GM19468 (cell line): Measurements from ENCODE around the gene KCTD11.
A peak's percentile ranks its signal among the peaks of the same experiment; 100 is the strongest.
"Not testable (repeated sequence)": the region's sequence is repeated elsewhere in the genome, so short reads cannot be mapped to it uniquely, and the experiment has no call there.

ENCODE experiments used
- ATAC-seq: cut with Tn5 transposase; IDR thresholded peaks from one replicate; pipeline ENCODE4 v1.9.1; 2021; ENCODE audit warnings: mild to moderate bottlenecking, moderate library complexity, moderate number of reproducible peaks; ENCODE audit not compliant: unreplicated experiment; ENCODE audit errors: extremely low read depth

The KCTD11 gene

GRCh38 chr17:7368599-7368994 is 16.6 kb downstream of the KCTD11 start:
- ATAC-seq, result not testable (repeated sequence)

DNA sequence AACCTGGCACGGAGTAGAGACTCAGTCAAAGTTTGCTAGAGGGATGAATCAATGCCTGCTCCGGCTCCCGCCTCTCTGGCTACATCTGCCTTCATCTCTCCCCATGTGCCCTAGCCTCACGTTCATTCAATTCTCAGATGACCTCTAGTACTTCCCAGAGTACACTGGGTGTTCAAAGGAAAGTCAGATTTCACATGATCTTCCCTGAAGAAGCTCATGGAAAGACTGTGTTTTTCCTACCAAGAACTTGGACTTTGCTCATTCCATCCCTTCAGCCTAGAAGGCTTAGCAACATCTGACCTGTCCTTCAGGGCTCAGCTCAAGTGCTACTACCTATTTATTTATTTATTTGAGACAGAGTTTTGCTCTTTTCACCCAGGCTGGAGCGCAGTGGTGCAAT is 17.9 kb downstream of the KCTD11 start:
- no peak for ATAC-seq

GRCh38 chr17:7370853-7371252 is 18.9 kb downstream of the KCTD11 start:
- no peak for ATAC-seq

DNA sequence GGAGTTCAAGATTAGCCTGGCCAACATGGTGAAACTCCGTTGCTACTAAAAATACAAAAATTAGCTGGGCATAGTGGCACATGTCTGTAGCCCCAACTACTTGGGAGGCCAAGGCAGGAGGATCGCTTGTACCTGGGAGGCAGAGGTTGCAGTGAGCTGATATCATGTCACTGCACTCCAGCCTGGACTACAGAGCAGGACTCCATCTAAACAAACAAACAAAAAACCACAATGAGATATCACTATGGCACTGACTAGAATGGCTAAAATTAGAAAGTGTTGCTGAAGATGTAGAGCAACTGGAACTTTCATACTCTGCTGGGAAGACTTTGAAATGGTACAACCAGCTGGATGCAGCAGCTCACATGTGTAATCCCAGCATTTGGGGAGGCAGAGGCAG is 22.4 kb downstream of the KCTD11 start:
- ATAC-seq, result no peak

DNA sequence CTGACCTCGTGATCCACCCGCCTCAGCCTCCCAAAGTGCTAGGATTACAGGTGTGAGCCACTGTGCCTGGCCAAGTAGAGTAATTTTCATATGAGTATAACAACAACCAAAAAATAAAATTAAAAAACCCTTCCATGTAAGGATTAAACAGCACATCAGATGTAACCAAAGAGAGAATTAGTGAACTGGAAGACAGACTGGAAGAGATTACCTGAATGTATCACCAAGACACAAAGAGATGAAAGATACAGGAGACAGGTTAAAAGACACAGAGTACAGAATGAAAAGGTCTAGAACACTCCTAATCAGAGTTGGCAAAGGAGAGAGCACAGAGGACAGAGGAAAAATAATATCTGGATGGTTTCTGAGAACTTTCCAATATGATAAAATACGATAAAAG is 27.2 kb downstream of the KCTD11 start:
- ATAC-seq, result no peak

DNA sequence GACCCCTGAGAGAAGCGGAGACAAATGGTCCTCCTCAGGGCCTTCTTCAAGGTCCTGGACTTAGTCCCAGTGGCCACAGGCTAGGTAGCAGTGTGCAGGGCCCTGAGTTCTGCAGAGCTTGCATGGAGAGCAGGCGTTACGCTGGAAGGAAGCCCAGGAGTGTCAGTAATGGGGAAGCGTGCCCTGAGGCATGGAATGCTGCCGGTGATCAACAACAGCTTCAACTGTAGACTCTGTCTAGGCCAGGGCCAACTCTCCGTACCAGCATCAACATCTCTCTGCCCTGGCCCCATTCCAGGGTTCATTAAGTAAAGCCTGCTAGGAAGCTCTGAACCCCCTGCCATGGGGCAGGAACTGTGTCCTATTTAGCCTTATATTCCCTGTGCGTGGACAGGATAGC is 28.4 kb downstream of the KCTD11 start:
- ATAC-seq, result no peak

DNA sequence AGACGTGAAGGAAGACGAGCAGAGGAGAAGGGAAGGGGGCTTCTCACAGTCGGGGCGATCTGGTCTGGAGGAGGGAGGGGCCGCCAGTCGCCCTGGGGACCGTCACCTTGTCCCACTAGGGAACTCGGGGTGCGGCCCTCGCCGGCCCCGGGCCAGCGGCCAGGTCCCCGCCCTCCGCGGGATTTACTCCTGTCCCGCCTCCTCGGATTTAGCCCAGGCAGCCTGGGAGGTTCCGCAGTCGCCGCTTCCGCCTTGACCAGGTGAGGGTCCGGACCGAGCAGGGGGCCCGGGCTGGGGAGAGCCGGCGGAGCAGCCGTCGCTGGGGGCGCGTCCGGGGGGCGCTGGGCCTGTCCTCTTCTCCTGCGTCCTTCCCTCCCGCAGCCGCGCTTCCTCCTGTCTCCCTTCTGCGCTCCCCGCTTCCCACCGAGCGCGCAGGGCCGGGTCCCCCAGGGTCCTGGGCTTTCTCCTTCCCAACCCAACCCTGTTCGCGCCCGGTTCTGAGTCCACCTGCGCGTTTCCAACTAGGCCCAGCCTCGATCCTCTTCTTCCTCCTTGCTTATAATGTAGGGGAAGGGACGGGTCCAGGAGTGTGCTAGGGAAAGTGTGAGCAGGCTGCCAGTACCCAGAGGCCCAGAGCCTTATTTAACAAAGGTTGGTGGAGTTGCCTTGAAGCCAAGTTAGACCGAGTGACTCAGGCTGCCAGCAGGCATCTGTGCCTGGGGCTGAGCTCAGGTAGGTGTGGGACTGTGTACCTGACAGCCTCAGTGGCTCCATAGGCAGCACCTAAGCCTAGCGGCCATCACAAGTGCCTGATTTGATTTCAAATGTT is 29.1 kb downstream of the KCTD11 start, which contains the start of gene TNK1:
TSS of gene TNK1 (plus strand) at position 235 of the 829 bp plus-strand sequence. CDS start 1,838 bp downstream, outside the sequence.
- no peak for ATAC-seq

DNA sequence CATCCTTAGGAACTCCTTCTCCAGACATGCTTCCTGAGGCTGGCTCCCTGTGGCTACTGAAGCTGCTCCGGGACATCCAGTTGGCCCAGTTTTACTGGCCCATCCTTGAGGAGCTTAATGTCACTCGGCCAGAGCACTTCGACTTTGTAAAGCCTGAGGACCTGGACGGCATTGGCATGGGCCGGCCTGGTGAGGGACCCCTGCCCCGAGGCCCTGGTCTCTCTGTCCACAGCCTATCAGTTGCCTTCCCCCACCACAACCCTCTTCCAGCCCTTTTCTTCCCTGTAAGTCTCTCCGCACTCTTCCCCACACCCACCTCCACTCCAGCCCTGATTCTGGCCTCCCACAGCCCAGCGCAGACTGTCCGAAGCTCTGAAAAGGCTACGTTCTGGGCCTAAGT is 30.9 kb downstream of the KCTD11 start:
- no peak for ATAC-seq

DNA sequence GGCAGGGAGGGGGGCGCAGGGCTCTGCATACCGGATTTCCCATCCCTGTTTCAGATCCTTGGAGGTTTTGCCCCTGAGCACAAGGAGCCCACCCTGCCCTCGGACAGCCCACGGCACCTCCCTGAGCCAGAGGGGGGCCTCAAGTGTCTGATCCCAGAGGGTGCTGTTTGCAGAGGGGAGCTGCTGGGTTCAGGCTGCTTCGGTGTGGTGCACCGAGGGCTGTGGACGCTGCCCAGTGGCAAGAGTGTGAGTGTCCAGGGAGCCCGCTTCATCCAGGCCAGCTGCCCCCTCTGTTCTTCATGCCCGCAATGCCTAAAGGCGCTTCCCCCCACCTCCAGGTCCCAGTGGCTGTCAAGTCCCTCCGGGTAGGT is 31.4 kb downstream of the KCTD11 start:
- no peak for ATAC-seq

DNA sequence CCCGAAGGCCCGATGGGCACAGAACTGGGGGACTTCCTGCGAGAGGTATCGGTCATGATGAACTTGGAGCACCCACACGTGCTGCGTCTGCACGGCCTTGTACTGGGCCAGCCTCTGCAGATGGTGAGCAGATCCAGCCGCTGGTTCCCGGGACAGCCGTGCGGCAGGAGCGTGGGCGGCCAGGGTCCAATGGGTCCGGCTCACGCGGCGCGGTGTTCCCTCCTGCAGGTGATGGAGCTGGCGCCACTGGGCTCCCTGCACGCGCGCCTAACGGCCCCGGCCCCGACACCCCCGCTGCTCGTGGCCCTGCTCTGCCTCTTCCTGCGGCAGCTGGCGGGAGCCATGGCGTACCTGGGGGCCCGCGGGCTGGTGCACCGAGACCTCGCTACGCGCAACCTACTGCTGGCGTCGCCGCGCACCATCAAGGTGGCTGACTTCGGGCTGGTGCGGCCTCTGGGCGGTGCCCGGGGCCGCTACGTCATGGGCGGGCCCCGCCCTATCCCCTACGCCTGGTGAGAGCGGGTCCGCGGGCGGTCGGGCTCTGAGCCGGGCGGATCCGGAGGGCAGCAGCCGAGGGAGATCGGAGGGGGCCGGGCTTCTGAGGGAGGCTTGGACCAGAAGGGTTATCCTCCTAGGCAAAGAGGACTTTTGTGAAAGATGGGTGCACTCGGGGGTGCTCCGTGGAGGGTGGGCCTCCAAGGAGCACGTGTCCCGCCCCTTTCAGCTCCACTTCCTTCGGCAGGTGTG is 32.0 kb downstream of the KCTD11 start:
- ATAC-seq, result peak; percentile 44

DNA sequence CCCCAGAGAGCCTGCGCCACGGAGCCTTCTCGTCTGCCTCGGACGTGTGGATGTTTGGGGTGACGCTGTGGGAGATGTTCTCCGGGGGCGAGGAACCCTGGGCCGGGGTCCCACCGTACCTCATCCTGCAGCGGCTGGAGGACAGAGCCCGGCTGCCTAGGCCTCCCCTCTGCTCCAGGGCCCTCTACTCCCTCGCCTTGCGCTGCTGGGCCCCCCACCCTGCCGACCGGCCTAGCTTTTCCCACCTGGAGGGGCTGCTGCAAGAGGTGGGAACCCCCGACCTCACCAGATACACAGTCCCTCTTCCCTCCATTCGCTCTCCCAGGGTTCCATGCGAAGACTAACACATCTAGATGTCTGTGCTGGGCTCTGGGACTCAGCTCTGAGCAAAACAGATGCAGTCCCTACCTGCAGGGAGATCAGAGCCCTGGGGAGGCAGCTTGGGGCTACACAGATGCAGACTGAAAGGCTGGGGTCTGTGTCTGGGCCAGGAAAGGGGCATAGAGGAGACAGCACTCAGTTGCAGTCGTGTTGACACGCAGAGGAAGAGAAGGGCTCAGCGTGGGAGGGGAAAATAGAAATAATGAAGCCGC is 32.6 kb downstream of the KCTD11 start:
- no peak for ATAC-seq

DNA sequence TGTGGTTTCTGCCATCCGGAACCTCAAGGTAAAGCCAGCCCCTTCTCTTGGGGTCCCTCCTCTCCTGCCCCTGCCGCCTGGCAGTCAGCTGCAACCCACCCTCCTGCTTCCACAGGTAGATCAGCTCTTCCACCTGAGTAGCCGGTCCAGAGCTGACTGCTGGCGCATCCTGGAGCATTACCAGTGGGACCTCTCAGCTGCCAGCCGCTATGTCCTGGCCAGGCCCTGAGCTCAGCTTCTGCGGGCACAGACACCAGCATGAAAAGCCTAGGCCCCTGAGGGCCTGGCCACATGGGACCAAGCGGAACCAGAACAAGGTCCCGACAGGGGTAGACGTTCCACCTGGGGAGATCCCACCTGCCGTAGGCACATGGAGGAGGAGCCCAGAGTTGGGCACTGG is 36.9 kb downstream of the KCTD11 start:
- no peak for ATAC-seq

- ATAC-seq, result no peak
These were observed 38.3 kb downstream of the KCTD11 start for GRCh38 chr17:7389924-7390910.

- ATAC-seq, result no peak
These were observed 39.3 kb downstream of the KCTD11 start for GRCh38 chr17:7391307-7391706.

- ATAC-seq, result no peak
These were observed 41.0 kb downstream of the KCTD11 start for GRCh38 chr17:7392696-7393612.

DNA sequence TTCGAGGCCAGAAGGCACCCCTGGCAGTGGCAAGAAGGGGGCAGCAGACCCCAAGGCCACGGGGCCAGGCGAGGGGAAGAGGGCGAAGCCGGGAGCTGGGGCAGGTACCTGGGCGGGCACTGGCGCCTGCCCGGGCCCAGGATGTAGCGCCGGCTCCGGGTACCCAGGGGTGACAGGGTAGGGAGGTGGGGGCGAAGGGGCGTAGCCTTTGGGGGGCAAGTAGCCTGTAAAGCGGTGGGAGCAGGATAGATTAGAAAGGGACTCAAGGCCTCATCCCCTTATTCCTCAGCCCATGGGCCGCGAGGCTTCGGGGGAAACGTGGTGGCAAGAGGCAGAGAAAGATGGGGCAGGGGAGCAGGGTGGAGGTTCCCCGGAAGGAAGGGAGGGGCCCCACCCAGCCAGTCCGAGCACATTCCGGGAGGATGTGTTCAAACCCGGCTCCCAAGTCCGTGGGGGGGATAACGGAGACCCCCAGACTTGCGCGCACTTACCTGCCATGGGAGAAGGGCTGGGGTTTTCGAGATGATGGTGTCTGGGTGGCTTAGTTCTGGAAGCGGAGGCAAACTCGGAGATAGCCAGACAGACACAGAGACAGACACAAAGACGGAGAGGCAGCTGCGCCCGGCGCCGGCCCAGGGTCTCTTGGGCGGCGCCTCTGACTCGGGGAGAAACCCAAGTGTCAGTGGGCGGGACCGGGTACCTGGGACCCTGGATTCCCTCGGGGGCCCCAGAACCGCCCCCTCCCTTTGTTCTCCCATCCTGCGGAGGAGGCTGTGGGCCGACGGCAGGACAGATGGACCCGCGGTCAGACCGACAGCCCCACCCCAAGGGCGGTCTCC is 41.9 kb downstream of the KCTD11 start:
- ATAC-seq, result peak; percentile 15

GRCh38 chr17:7394452-7395191 is 42.7 kb downstream of the KCTD11 start, which contains the start of gene PLSCR3:
Gene PLSCR3, minus strand, starts transcription at chr17:7394525. Its CDS starts 415 bp downstream, at chr17:7394110.
- peak; percentile 33 for ATAC-seq
